Smooth muscle cell of trachea (primary cell): ENCODE results near the gene SMIM26. TPM values are rescaled to one million over a fixed set of nuclear protein-coding genes. Genes with fewer than 3 reads are reported as not detected.

ENCODE experiments used
- total RNA-seq: library from RNA; depleted of rRNA; stranded (reverse); fragments of >200 nt; gene quantifications from 2 replicates; pipeline ENCODE4 v1.2.1, GENCODE V29; 2014

Gene SMIM26, protein sequence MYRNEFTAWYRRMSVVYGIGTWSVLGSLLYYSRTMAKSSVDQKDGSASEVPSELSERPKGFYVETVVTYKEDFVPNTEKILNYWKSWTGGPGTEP
- total RNA-seq, result 52.9 and 93.4 TPM in 2 replicates

DNA sequence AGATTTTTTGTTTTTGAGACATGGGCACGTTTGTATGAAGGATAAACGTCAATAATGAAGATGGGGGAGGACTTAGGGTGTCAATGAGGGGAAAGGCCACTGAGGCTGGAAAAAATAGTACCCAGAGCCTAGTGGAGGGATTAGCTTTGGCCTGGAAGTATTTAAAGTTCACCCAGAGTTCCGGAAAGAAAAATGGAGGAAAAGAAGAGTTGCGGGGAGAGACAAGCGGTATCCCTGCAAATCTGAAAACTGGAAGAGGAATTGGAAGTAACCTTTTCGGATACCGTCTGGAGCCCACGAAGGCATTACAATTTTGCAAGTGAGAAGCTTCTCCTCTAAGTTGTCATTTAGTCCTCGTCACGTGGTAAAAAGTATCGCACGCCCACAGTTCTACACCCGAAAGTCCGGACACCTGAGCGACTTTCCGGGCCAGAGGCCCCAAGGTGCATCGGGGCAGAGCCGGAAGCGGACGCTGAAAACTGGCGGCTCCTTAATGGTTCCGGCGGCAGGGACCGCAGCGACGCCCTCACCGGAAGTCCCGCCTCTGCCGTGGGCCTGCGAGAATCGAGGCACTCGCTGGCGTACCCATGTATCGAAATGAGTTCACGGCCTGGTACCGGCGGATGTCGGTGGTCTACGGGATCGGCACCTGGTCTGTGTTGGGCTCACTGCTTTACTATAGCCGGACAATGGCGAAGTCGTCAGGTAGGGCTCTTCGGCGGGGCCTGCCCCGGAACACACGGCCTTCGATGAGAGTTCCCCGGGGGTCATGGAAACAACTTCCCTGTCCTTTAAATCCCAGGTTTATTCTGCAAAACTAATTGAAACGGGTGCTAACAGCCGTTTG lies at the start of gene SMIM26:
SMIM26 (plus strand) TSS at position 541 of the 847 bp plus-strand sequence; CDS start at position 588, 47 bp downstream.

DNA sequence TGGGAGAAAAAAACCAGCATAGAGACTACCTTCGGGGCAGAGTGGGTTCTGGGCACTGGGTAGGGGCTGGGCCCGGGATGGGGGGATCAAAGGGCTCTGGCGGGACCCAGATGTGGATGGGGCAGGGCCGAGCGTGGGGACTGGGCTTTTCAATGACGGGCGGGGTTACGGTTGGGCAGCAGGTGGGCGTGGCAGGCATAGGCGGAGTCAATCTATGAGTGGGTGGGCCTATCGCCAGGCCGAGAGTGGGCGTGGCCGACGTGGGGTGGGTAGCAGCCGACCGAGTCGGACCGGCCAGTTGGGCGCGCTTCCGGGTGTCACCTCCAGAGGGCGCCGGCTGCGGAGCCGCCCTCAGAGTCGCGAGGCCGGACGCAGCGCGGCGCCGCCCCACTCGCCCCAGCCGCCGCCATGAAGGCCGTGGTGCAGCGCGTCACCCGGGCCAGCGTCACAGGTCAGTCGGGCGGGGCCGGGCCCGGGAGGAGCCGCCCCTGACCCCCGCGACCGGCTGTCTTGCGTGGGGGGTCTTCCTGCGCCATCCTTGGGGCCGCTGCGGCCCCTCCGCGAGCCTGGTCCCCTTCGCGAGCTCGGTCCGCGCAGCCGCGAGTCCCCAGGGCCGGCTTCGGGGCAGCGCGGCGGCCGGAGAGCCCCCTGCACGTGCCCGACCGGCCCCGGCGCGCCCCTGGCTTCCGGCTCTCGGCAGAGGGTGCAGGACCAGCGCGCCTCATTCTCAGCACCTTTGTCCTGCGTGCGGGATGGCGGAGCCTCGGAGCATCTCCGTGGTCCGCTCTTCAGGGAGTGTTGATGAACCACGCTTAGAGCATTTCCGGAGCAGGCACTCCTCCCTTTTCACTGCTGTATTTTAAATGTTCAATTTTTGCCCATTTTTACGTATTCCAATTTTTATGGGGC lies 20.7 kb downstream of the SMIM26 start, which contains the start of gene DTD1:
DTD1 (plus strand) TSS at position 390 of the 909 bp plus-strand sequence; CDS start at position 409, 19 bp downstream.

Other genes with a start within 250 kb of the SMIM26 start
- 0.83 and 1.3 TPM in 2 replicates for gene DZANK1, start 100.4 kb upstream of the SMIM26 start, total RNA-seq
- 11.5 and 18.0 TPM in 2 replicates for gene POLR3F, start 100.0 kb upstream of the SMIM26 start, total RNA-seq
- 15.9 and 17.3 TPM in 2 replicates for gene RBBP9, start 70.2 kb upstream of the SMIM26 start, total RNA-seq
- gene SEC23B, start 59.5 kb upstream of the SMIM26 start, total RNA-seq, result 35.2 and 41.4 TPM in 2 replicates
- 53.9 and 130 TPM in 2 replicates for gene DTD1, start 20.6 kb downstream of the SMIM26 start, total RNA-seq
- not detected in 2 replicates for gene SCP2D1, start 246.4 kb downstream of the SMIM26 start, total RNA-seq